Measurements from ENCODE around the gene NF2.

Gene NF2

GRCh38 chr22:29697853-29698598 lies 94.6 kb downstream of the NF2 start:
- DNase-seq (ENCODE audit: extremely low read depth, low read depth) = no peak
- TF ChIP-seq CTCF (IDR thresholded peaks at IDR 0.05; ENCODE audit: low read depth, low read length) = no peak

- TF ChIP-seq CTCF (IDR thresholded peaks at IDR 0.05; ENCODE audit: low read depth, low read length) = no peak
- DNase-seq (ENCODE audit: extremely low read depth, low read depth) = no peak
These were observed 96.9 kb downstream of the NF2 start for GRCh38 chr22:29700206-29700899.

DNA sequence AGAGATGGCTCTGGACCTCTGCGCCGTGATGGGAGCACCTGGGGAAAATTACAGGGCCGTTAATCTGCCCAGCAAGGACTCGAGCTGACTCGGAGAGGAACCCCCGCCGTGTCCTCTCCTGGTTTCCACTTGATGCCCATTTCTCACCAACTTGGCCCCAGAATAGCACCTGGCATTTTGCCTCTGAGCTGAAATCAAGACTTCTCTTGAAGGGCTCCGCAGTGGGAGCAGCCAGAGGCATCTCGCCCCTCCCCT lies 97.4 kb downstream of the NF2 start:
- DNase-seq (ENCODE audit: extremely low read depth, low read depth) = no peak
- TF ChIP-seq CTCF (IDR thresholded peaks at IDR 0.05; ENCODE audit: low read depth, low read length) = no peak

DNA sequence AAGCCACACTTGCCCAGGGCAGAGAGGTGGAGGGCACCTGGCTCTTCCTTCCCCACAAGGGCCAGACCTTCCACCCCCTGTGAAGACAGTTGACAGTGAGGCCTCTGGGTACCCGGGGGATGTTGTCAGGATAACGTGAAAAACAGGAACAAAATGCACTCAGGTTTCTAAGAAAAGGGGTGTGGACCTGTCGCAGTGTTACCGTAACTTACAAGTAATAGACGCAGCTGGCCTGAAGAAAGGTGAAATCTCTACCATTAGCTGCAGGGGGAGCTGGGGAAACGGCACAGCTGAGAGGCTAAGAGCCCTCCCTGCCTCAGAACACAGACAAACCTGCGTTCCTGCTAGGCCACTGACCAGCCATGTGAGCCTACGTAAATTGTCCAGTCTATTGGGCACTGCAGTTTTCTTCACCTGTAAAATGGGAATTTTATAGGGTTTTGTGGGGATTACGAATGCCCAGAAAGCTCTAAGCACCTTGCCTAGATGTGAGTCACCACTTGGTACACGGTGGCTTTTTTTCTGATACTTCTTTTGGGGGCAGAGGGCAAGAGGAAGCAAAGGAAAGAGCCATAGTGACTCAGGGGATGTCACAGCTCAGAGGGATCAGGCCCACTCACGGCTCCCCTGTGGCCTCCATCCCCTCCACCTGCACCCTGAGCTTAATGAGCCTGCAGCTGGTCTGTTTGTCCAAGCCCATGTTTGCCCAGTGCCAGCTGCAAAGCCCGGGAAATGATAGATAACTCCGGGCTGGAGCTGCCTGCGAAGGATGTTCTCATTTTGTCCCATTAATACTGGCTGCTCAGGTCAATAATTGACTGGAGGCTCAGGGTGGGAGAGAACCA lies 97.9 kb downstream of the NF2 start:
- DNase-seq (ENCODE audit: extremely low read depth, low read depth) = no peak
- TF ChIP-seq CTCF (IDR thresholded peaks at IDR 0.05; ENCODE audit: low read depth, low read length) = no peak; the same call in 1 of the 2 replicates

GRCh38 chr22:29702000-29702930 lies 98.8 kb downstream of the NF2 start:
- DNase-seq (ENCODE audit: extremely low read depth, low read depth) = no peak

More at GRCh38 chr22:29702000-29702930, 98.8 kb downstream of the NF2 start:
- no peak for TF ChIP-seq CTCF (IDR thresholded peaks at IDR 0.05; ENCODE audit: low read depth, low read length)

All from AG09319 (cell line).